H54 (cell line): ENCODE measurements around the gene CC2D1A.
"Not testable (repeated sequence)": the region's sequence is repeated elsewhere in the genome, so short reads cannot be mapped to it uniquely, and the experiment has no call there.

Experiments
- DNase-seq: peaks from one replicate; pipeline ENCODE4 v3.0.0; 2011; ENCODE audit warnings: low spot score, mixed read lengths; ENCODE audit not compliant: insufficient read length
- FAIRE-seq: peaks from 3 replicates; lab custom pipeline; 2011; peaks lifted over from hg19 to GRCh38; lab: Jason Lieb, UNC
- POLR2A ChIP-seq: IDR thresholded peaks from 2 replicates; pipeline ENCODE4 v1.6.1; 2011; ENCODE audit warnings: low read depth, mild to moderate bottlenecking, low read length

CC2D1A gene

DNA sequence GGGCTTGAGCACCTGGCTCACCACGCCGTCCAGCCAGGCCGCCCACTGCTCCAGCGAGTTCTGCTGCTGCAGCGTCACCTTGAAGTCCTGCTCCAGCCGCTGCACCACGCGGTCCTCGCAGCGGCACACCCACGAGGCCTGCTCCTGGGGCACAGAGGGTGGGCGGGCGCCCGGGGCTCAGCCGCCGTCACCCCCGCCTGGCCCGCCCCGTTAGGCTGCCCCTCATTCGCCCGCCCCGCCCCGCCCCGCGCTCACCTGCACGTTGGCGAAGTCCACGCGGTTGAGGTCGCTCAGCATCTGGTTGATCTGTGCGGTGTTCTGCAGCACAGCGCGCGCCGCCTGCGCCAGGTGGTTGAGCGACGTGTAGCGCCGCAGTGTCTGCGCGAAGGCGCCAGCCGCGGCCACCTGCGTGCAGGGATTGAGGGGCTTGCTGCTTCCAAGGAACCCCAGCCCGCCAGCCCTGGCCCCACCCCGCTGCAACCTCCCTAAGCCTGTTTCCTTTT, 57.7 kb downstream of the CC2D1A start:
- TF ChIP-seq POLR2A, result no peak
- no peak for DNase-seq
- no peak for FAIRE-seq

DNA sequence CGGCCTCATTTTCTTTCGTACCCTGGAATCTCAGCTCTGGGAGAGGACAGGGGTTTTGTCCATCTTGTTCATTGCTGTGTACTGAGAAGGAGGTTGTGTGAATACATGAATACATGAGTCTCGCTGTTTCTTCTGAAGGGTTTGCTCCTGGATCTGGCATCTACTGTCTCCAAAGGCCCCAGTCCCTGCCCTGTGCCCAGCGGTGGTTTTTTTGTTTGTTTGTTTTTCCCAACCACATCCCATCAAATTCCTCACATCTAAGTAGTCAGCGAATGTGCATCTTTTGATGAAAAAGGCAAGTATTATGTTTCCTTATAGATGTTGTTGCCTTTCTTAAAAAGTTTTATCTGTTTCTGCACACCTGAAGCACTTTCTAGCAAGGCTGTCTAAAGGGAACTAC, 58.8 kb downstream of the CC2D1A start:
- FAIRE-seq (peak; percentile 57), DNase-seq (peak; percentile 71)
- no peak for TF ChIP-seq POLR2A

DNA sequence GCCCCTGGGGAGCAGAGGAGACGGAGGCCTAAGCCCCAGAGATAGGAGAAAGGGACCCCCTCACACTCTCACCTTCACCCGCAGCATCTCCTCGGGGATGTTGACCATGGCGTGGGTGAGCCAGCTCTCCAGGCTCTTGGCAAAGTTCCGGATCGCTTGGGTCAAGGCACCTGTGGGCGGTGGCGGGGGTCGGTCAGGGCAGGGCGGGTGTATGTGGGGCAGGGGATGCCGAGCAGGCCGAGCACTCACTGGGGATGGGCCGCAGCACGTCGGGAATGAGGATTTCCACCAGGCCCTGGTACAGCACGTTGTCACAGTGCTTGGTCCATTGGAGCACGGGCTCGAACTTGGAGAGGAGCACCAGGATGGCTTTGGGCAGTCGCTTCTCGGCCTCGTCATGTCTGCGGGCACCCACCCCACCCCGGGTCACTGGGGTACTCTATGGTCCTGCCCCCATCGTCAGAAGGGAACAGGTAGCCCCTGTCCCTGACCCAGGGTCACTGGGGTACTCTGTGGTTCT, 59.4 kb downstream of the CC2D1A start:
- FAIRE-seq (no peak), DNase-seq (no peak)
- TF ChIP-seq POLR2A, result no peak

DNA sequence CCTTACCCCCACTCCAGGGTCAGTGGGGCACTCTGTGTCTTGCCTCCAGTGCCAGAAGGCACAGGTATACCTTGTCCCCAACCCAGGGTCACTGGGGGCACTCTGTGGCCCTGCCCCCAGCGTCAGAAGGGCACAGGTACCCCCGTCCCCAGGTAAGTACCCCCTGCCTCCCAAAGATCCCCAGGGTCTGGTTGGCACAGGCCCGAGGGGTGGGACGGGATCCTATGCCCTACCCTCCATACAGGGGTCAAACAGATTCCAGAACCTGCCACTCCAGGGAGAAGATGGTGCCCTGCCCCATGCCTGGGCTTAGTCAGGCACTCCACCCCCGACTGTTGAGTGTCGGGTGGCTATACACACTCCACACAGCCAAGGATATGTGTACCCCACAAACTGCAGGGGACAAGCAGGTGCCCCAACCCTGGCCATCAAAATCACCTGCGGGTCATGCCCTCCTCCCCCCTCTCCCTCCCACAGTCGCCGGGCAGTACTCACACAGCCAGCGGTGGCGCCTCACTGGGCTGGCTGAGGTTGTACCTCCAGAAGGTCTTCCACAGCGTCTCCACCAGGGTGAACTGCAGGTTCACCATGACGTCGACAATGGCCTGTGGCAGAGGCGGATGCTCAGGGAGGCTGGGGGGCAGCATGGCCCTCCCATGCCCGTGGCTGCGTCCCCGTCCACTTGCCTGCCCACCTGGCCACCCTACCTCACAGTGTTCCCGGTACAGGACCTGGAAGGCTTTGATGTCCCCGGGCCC, 60.1 kb downstream of the CC2D1A start:
- DNase-seq, result no peak
- no peak for FAIRE-seq
- no peak for TF ChIP-seq POLR2A

DNA sequence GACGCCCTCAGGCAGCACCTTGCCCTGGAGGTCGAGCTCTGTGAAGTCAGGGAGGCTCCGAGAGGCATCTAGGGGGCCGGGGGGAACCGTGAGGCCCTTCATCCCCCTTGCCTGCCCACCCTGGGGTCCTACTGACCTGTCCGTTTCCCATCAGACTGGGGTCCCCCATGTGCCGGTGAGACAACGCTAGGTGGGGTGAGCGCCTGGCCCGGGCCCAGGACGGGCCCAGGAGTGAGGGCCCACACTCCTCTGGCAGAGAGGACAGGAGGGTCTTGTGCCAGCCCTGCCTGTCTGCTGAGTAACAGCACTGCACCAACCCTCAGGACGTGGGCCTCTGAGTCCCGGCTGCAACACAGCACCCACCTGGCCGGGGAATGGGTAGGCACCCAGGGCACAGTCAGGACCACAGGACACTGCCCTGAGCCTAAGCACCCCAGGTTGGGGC, 60.7 kb downstream of the CC2D1A start:
- DNase-seq (no peak), FAIRE-seq (no peak)
- no peak for TF ChIP-seq POLR2A

DNA sequence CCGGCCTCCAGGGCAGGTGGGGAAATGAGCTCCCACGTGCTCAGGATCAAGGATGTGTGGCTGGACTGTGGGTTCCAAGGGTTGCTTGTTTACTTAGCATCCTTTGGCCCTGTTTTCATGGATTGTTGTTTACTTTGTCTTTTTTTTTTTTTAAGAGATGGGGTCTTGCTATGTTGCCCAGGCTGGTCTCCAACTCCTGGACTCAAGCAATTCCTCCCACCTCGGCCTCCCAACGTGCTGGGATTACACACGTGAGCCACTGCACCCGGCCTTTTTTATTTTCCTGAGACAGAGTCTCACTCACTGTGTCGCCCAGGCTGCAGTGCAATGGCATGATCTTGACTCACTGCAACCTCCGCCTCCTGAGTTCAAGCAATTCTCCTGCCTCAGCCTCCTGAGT, 61.2 kb downstream of the CC2D1A start:
- DNase-seq, FAIRE-seq: not testable (repeated sequence)

DNA sequence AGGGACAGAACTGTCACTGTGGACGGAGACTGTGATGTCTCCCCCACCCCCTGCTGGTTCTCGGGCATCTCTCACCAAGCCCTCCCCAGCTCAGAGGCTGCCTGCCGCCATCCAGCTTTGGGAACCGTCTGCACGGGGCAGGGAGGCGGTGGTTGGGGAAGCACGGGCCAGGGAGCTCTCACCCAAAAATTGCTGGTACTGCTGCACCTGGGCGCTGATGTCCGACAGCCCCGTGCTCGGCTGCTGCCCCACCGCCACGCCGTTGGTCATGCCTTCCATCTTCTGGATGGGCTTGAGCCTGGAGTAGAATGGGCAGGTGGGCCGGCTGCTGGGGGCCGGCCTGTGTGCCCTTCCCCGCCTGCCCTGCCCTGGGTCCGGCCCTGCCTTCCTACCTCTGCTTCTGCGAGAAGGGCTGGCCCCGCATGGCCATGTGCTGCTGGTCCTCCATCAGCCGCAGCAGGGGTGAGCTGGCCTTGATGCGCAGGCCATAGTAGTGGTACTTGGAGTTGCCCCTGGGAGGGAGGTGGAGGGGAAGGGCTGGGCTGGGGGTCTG, 62.5 kb downstream of the CC2D1A start:
- FAIRE-seq, result no peak
- TF ChIP-seq POLR2A, result no peak
- DNase-seq, result no peak

DNA sequence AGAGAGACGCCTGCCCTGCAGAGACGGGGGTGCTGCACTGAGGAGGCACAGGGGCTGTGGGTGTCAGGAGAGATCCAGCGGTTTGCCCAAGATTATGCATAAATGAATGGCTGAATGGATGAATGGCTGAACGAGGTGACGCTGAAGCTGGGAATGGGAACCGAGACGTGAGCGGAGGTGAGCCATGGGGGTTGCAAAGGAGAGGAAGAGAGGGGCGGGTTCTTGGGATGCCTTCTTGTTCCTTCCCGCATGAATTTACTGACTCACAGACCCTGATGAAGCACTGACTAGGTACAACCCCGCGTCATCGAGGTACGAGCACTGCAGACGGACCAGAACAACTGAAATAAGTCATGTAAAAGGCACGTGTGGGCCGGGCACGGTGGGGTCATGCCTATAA, 63.0 kb downstream of the CC2D1A start:
- DNase-seq (no peak), FAIRE-seq (no peak)
- no peak for TF ChIP-seq POLR2A

DNA sequence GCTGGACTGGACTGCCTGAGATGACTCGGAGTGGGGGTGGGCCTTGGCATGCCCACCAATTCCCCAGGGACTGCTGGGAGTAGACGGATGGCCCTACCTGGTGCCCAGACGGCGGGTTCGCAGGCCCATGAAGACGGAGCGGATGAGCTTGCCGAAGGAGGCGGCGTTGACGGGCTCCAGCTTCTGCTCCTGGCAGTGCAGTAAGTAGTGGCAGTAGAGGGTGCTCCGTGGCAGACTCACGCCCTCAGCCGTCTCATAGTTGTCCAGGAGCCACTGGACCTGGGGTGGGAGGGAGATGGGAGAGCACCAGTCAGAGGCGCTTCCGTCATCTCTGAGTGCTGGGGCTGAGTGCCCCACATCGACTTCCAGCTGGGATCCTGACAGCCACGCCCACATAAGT, 63.9 kb downstream of the CC2D1A start:
- DNase-seq (no peak), FAIRE-seq (no peak)
- no peak for TF ChIP-seq POLR2A

DNA sequence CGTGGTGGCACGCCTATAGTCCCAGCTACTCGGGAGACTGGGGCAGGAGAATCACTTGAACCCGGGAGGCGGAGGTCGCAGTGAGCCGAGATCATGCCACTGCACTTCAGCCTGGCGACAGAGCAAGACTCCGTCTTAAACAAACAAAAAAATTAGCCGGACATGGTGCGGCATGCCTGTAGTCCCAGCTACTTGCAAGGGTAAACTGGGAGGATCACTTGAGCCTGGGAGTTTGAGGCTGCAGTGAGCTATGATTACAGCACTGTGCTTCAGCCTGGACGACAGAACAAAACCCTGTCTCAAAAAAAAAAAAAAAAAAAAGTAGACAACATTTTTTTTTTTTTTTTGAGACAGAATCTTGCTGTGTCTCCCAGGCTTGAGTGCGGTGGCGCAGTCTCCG, 65.9 kb downstream of the CC2D1A start:
- not testable (repeated sequence) for FAIRE-seq, DNase-seq

DNA sequence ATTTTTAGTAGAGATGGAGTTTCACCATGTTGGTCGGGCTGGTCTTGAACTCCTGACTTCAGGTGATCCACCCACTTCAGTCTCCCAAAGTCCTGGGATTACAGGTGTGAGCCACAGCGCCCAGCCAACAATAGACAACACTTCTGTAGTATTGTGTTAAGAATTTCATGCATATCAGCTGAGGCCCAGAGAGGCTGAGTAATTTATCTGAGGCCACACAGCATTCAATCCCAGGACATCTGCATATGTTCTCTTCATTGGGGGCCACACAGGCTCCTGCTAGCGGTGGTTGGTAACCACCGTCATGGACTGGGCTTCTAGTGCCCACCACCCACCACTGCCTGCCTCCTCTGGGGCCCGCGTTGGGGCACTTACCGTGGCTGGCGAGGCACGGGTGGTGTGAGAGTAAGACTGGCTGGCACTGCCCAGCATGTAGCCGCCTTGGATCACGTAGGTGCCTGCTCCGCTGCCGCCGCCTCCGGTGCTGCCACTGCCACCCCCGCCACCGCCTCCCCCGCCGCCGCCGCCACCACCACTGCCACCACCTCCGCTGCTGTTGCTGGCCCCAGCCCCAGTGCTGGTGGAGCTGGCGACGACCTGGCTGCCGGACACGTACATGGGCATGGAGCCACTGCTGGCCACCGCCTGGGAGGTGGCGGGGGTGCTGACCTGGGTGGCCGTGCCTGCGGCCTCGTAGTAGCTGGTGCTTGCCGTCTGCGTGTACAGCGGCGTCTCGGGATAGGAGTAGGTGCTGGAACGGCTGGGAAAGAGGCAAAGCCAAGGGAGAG, 66.6 kb downstream of the CC2D1A start:
- no peak for TF ChIP-seq POLR2A
- DNase-seq (no peak), FAIRE-seq (no peak)

DNA sequence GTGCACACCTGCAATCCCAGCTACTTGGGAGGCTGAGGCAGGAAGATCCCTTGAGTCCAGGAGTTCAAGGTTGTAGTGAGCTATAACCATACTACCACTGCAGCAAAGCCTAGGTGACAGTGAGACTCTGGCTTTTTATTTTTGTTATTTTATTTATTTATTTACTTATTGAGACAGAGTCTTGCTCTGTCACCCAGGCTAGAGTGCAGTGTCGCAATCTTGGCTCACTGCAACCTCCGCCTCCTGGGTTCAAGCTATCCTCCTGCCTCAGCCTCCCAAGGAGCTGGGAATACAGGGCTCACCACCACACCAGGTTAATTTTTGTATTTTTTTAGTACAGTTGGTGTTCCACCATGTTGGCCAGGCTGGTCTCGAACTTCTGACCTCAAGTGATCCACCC, 67.5 kb downstream of the CC2D1A start:
- not testable (repeated sequence) for FAIRE-seq, DNase-seq

DNA sequence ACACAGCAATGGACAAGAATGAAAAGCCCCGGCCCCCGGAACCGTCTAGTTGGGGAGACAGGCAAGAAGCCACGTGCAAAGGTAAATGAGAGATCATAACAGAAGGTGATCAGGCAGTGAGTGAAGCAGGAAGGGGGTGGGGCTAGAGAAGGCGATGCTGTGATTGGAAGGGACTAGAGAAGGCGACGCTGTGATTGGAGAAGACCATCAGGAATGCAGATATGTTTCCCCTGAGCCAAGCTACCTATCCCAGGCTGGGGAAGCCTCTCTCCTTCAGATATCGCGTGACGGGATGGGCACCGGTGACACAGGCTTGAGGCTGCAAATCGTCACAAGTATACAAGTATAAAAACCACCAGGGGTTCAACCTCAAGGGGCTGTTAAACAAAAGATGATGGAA, 68.1 kb downstream of the CC2D1A start:
- FAIRE-seq, result no peak
- no peak for TF ChIP-seq POLR2A

DNA sequence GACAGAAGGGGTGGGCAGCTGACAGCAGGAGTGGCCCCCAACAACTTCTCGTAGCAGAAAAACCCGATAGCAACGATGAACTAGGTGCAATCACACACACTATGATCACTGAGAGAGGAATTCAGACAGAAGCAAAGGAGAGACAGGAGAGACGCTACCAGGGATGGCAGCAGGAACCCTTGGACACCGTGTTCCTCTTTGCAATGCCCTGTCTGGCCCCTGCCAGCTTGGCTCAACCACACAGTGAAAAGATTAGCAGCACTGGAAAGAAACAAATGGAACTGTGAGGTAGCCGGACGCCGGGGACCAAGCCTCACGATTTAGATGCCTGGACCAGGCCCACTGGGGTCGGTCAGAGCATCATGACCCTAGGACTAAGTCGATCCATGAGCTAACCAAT, 69.9 kb downstream of the CC2D1A start:
- no peak for FAIRE-seq
- no peak for TF ChIP-seq POLR2A
- DNase-seq, result no peak

More for the DNA sequence above, 68.1 kb downstream of the CC2D1A start:
- no peak for DNase-seq
